COR-L47 (cell line): ENCODE measurements around the gene FAM20B.
"Not testable (repeated sequence)": the region's sequence is repeated elsewhere in the genome, so short reads cannot be mapped to it uniquely, and the experiment has no call there.

Experiments used
- DNase-seq: peaks from one replicate; lab custom pipeline; 2025; lab: John Stamatoyannopoulos, UW

Gene FAM20B, protein sequence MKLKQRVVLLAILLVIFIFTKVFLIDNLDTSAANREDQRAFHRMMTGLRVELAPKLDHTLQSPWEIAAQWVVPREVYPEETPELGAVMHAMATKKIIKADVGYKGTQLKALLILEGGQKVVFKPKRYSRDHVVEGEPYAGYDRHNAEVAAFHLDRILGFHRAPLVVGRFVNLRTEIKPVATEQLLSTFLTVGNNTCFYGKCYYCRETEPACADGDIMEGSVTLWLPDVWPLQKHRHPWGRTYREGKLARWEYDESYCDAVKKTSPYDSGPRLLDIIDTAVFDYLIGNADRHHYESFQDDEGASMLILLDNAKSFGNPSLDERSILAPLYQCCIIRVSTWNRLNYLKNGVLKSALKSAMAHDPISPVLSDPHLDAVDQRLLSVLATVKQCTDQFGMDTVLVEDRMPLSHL

DNA sequence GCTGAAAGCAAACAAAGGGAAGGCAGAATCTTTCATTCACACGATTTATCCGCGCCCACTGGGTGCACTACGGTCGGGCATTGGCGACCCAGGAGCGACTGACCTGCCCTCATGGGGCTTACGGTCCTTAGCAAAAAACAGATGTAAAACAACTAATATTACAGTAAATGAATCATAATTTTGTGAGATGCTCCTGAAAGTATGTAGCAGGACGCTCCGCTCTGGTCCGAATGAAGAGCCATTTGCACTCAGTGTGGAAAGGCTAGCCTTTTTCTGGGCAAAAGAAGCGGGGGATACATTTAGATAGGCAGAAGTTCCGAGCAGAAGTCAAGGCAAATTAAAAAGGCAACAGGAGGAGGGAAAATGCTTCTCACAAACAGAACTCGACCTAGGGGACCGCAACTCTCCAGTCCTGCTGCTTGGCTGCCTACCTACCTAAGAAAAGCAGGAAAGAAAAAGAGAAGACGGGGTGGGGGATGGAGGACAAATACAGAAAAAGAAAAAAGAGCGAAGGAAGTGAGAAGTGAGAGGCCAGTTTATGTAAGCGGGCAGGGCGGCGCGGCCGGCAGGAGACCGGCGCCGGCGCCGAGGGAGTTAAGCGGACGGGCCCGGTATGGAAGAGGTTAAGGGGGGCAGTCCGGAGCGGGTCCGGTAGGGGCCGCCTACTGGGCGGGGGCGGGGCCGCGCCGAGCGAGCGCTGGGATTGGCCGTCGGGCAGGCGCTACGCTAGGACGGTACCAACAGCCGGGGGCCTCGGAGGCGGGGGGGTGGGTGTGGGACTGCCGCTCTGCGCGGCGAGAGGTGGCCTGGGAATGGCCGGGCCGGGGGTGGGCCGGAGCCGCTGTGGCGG lies at the start of gene FAM20B:
FAM20B (plus strand) TSS at position 770 of the 850 bp plus-strand sequence. CDS start 17,954 bp downstream, outside the sequence.
- DNase-seq, result peak; percentile 94

DNA sequence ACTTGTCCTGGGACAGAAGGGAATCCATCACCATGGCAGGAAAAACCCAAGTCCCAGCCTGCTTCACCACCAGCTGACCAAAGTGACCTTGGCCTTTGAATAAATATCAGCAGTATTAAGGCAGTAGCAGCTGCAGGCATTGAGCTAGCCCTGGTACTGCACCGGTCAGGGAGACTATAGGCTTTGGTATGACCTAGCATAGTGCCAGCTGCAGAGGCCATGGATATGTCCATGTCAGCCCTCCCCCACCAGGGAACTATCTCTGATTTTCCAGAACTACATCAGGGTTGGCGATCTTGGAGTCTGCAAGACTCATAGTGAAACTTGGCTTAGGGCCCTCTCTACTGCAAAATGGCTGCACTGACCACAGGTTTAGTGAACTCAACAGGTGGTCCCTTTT lies 49.2 kb upstream of the FAM20B start:
- DNase-seq, result no peak

DNA sequence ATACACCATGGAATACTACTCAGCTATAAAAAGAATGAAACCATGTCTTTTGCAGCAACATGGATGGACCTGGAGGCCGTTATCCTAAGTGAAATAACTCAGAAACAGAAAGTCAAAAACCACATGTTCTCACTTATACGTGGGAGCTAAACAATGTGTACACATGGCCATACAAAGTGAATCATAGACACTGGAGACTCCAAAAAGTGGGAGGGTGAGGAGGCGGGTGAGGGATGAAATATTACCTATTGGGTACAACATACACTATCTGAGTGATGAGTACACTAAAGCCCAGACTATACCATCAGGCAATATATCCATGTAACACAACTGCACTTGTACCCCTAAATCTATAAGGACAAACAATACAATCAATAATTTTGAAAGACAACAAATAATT lies 39.5 kb upstream of the FAM20B start:
- no peak for DNase-seq

DNA sequence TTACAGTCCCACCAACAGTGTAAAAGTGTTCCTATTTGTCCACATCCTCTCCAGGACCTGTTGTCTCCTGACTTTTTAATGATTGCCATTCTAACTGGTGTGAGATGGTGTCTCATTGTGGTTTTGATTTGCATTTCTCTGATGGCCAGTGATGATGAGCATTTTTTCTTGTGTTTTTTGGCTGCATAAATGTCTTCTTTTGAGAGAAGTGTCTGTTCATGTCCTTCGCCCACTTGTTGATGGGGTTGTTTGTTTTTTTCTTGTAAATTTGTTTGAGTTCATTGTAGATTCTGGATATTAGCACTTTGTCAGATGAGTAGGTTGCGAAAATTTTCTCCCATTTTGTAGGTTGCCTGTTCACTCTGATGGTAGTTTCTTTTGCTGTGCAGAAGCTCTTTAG lies 37.5 kb upstream of the FAM20B start:
- not testable (repeated sequence) for DNase-seq

DNA sequence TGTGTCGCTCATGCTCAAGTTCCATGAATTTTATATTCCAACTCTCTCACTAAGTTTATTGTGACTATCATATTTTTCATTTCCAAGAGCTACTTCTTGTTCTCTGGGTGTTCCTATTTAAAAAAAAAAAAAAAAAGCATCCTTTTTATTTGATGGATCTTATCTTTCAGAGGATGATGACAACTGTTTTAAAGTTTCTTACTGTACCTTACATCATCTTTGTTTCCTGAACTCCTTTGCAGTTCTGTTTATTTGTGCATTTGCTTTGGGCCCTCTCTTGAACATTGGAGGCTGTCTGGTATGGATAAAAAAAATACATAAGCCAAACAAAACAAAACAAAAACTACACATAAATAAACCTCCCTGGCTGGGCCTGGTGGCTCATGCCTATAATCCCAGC lies 32.1 kb upstream of the FAM20B start:
- no peak for DNase-seq

- DNase-seq, result no peak
Observed at GRCh38 chr1:178997428-178997827, 28.3 kb upstream of the FAM20B start.

DNA sequence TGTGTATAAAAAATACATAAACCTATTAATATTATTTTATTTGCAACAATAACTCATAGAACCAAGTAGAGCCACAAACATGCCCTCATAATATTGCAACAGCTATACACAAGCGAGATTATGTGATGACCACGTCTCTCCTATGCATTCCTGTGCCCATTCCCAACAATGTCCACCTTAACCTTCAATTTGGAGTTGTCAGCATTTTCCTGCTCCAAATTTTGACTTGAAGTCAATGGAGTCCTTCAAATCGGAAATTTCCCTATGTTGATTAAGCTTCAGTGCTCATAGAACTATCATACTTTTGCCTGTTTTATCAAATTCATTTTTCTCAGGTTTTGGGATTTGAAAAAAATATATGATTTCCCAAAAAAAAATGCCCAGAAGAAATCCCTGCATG lies 27.4 kb upstream of the FAM20B start:
- no peak for DNase-seq

GRCh38 chr1:178999061-178999460 lies 26.6 kb upstream of the FAM20B start:
- DNase-seq, result no peak

- no peak for DNase-seq
Observed at GRCh38 chr1:179001451-179001850, 24.2 kb upstream of the FAM20B start.

DNA sequence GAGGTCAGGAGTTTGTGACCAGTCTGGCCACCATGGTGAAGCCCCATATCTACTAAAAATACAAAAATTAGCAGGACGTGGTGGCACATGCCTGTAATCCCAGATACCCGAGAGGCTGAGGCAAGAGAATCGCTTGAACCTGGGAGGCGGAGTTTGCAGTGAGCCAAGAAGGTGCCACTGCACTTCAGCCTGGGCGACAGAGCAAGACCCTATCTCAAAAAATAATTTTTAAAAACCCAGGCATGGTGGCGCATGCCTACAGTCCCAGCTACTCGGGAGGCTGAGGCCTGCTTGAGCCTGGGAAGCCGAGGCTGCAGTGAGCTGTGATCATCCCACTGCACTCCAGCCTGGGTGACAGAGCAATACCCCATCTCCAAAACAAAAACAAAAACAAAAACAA lies 23.6 kb upstream of the FAM20B start:
- DNase-seq, result not testable (repeated sequence)

GRCh38 chr1:179002552-179003345 lies 22.9 kb upstream of the FAM20B start:
- DNase-seq, result peak; percentile 45

GRCh38 chr1:179003512-179004066 lies 22.1 kb upstream of the FAM20B start:
- no peak for DNase-seq

DNA sequence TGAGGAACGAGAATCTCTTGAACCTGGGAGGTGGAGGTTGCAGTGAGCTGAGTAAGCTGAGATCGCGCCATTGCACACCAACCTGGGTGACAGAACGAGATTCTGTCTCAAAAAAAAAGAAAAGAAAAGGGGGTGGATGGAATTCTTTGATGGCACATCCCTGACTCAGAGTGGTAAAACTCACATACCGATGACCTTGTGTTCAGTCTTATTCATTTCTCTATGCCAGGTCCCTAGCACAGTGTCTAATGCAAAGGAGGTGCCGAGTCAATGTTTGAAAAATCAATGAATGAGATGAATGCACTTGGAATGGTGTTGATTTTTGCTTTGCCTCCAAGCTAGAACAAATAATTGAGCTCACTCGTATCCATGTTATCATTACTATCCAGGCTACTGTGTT lies 18.5 kb upstream of the FAM20B start:
- no peak for DNase-seq

DNA sequence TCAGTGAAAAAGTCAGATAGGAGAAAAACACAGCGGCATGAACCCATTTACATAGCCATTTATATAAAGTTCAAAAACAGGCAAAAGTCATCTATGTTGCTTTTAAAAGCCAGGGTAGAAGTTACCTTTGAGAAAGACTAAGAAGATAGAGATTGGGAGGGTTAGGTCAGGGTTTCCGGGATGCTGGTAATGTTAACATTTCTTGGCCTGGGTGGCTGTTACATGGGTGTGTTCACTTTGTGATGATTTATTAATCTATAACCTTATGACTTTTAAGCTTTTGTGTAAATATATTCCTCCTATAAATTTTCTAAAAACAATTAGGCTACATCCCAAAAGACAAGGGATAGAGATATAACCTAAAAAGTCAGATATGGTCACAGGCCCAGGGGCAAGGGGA lies 15.0 kb upstream of the FAM20B start:
- DNase-seq, result no peak

DNA sequence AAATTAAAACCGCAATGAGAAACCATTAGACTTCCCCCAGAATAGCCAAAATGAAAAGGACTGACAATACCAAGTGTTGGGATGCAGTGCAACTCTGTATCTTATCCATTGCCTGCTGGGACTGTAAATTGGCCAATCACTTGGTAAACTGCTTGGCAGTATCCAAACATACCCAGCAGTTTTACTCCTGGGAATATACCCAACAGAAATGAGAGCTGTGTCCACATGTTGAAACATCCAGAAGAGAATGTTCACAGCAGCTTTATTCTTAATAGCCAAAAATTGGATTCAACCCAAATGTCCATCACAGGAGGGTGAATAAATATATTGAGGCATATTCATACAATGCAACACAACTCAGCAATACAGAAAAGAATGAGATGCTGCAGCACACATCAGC lies 13.7 kb upstream of the FAM20B start:
- no peak for DNase-seq

DNA sequence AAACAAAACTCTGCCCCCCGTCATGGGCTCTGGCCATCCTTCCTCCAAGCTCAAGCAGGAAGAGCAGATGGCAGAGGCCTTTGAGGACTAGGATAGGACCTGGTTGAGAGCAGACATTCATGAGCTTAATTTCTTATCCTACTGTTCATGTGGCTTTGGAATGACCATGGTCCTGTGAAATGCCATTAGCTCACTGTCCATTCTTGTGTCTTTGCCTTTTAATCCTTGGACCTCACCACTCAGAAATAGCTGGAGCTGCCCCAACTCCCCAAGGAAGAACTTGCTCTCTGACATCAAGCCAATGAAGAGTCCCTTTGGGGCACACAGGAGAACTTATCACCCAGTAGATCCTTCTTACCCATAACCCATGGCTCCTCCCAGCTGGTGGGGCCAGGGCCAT lies 11.6 kb upstream of the FAM20B start:
- DNase-seq, result no peak

- no peak for DNase-seq
Observed at GRCh38 chr1:179015396-179015795, 10.3 kb upstream of the FAM20B start.

DNA sequence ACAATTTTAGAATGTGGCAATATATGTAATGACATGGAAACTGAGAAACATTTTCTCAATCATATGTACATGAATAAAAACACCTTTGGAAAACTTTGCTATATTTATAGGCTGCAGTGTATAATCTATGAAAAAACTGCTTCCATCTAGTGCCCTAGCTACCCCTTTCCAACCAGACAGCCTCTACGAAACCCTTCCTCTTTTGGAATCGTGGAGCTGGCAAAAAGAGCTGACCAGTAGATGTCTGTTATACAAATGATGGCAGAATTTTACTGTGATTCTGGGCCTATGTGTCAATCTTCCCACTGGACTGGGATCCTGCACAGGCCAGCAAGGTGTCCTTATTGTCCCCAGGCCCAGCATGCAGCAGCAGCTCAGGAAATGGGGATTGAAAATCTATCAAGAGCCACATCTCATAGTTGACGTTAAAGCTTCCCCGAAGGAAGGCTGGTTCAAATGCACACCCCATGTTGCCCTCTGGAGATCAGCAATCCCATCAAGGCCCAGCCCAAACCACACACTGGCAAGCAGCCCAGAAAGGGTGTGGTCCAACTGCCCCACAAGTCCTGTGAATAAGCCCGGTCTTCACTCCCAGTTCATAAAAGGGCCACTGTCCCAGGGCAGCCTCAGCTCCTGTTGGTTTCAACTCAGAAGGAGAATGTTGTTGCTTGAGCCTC lies 8.8 kb upstream of the FAM20B start:
- peak; percentile 71 for DNase-seq

DNA sequence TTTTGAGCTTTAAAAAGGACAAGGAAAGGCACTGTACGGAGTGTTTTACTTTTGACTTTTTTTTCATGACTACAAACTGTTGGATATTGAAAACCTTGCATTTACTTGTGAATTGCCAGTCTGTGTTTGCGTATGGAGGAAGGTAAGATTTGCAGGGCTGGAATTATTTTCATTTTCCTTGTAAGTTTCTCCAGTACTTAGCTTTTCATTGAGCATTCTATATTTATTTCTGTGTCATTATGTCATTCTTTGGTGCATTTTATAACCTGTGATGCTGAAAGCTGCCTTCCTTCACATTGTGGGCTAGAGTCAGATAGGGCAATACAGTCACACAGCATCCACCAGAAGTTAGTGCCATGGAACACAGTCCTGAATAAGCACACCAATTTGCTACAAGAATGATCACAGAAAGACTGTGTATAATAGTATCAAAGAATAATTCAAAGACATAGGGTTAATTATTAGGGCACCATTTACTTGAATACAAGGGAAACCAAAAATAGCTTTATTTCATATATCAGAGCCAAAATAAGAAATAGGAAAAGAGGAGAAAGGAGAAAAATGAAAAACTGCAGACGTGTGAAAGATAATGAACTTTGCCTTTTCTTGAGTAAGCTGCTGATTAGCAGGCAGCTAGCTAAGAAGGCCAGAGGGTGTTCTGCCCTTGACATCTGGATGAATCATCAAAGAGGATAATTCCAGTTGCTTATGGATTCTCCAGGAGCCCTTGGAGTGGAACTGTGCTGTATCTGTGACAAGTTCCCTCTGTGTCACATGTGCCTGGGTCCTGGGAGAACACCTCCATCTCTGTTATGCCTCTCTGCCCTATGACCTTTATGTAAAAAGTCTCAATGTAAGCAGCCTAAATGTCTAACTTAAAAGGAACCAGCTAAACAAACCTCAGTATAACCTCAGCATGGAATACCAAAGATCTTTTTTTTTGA lies 8.0 kb upstream of the FAM20B start:
- DNase-seq, result no peak

DNA sequence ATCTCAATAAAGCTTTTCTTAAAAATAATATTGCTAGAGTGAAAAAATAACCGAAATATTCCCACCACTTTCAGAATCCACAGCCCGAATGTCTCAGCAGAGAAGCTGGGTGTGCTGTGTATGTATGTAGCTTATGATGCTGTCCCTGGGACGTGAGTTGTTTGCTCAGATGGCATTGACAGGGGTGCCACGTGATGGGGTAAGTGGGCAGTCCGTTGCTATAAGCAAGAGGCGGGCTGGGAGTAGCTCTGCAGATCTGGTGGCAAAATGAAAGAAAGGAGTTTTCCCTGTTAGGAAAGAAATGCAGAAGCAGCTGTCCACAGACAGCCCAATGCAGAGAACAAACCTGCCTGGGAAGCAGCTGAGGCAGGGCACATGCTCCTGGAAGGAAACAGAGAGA lies 3.8 kb upstream of the FAM20B start:
- peak; percentile 79 for DNase-seq
